Activated naive CD8-positive, alpha-beta T cell treated with anti-CD3 and anti-CD28 coated beads, Interleukin-2, amount 10 ng/mL, durations not matched to agents 7 days and 5 days (primary cell): ENCODE measurements around the gene GALNT12. TPM values are rescaled to one million over a fixed set of nuclear protein-coding genes. Genes with fewer than 3 reads are reported as not detected.
A peak's percentile ranks its signal among the peaks of the same experiment; 100 is the strongest.

Experiments used
- ATAC-seq: fragments of 150-1000 bp; cut with Tn5 transposase; one replicate; pipeline ENCODE4 v1.10.0; 2021; ENCODE audit warnings: low read depth, moderate library complexity
- POLR2A ChIA-PET: fragments of 350-600 bp; sonication (Branson Sonifier 250); formaldehyde crosslinking; loops from one replicate; lab custom pipeline; 2021; ENCODE audit warnings: antibody characterized with exemption; lab: Charles Lee
- DNase-seq: peaks from one replicate; pipeline ENCODE4 v3.0.0; 2021
- H3K27ac Mint-ChIP-seq: one replicate; pipeline ENCODE4 v1.8.0; 2022; ENCODE audit warnings: mild to moderate bottlenecking, mixed read lengths
- H3K27me3 Mint-ChIP-seq: one replicate; pipeline ENCODE4 v1.8.0; 2022; ENCODE audit warnings: mild to moderate bottlenecking, moderate library complexity, mixed read lengths
- H3K36me3 Mint-ChIP-seq: one replicate; pipeline ENCODE4 v1.8.0; 2021; ENCODE audit warnings: mild to moderate bottlenecking, mixed read lengths
- H3K4me1 Mint-ChIP-seq: one replicate; pipeline ENCODE4 v1.8.0; 2021; ENCODE audit warnings: mixed read lengths
- H3K4me3 Mint-ChIP-seq: one replicate; pipeline ENCODE4 v1.8.0; 2022; ENCODE audit warnings: mild to moderate bottlenecking, moderate library complexity, mixed read lengths
- H3K9me3 Mint-ChIP-seq: one replicate; pipeline ENCODE4 v1.8.0; 2021; ENCODE audit warnings: mixed read lengths
- total RNA-seq, 2 experiments: library from RNA; stranded (reverse); gene quantifications; one replicate each; pipeline ENCODE4 v1.2.3, GENCODE V29; 2021

The GALNT12 gene
- total RNA-seq, 2 experiments from 2014 or later, result 12.2 to 12.6 TPM

- Mint-ChIP-seq H3K4me3 (no peak overlapping the region), H3K27me3 (no peaks in the 10 kb centered on the region), H3K9me3 (no peaks in the 10 kb centered on the region), H3K27ac (no peak overlapping the region), H3K36me3 (no peaks in the 10 kb centered on the region), H3K4me1 (peaks cover 15% of the 10 kb centered on the region)
- no peak for ATAC-seq
- no peak for DNase-seq
- POLR2A ChIA-PET, result no interaction called here
Measured at GRCh38 chr9:98790134-98790841, 17.2 kb upstream of the GALNT12 start.

- H3K4me1 Mint-ChIP-seq, result peaks cover 20% of the 10 kb centered on the region
Measured at GRCh38 chr9:98790842-98791607, 16.4 kb upstream of the GALNT12 start.

GRCh38 chr9:98791608-98792490 is 15.6 kb upstream of the GALNT12 start:
- DNase-seq, result no peak
- no peak for ATAC-seq
- POLR2A ChIA-PET, result no interaction called here
- Mint-ChIP-seq H3K27ac (no peak overlapping the region), H3K36me3 (no peaks in the 10 kb centered on the region), H3K9me3 (no peaks in the 10 kb centered on the region), H3K4me1 (peaks cover 21% of the 10 kb centered on the region), H3K27me3 (peaks cover 5% of the 10 kb centered on the region), H3K4me3 (no peak overlapping the region)

More at GRCh38 chr9:98790842-98791607, 16.4 kb upstream of the GALNT12 start:
- Mint-ChIP-seq H3K27me3 (peaks cover 5% of the 10 kb centered on the region), H3K36me3 (no peaks in the 10 kb centered on the region), H3K27ac (no peak overlapping the region), H3K4me3 (no peak overlapping the region), H3K9me3 (no peaks in the 10 kb centered on the region)
- DNase-seq (peak; percentile 74), ATAC-seq (peak; percentile 67)
- POLR2A ChIA-PET, result no interaction called here

GRCh38 chr9:98793031-98793430 is 14.4 kb upstream of the GALNT12 start:
- peaks cover 11% of the 10 kb centered on the region for H3K27me3 Mint-ChIP-seq
- H3K4me3 Mint-ChIP-seq, result no peak overlapping the region
- no peak for DNase-seq
- H3K36me3 Mint-ChIP-seq, result peaks cover 1% of the 10 kb centered on the region
- H3K27ac Mint-ChIP-seq, result no peak overlapping the region
- peaks cover 26% of the 10 kb centered on the region for H3K4me1 Mint-ChIP-seq
- POLR2A ChIA-PET, result no interaction called here
- H3K9me3 Mint-ChIP-seq, result peaks cover 3% of the 10 kb centered on the region
- ATAC-seq, result no peak

GRCh38 chr9:98794802-98795201 is 12.7 kb upstream of the GALNT12 start:
- no peak for DNase-seq
- peaks cover 10% of the 10 kb centered on the region for H3K9me3 Mint-ChIP-seq
- H3K4me3 Mint-ChIP-seq, result peak overlapping the region; percentile 62
- H3K27me3 Mint-ChIP-seq, result peaks cover 12% of the 10 kb centered on the region
- no peak overlapping the region for H3K27ac Mint-ChIP-seq
- no peak for ATAC-seq
- H3K4me1 Mint-ChIP-seq, result peaks cover 26% of the 10 kb centered on the region
- H3K36me3 Mint-ChIP-seq, result peaks cover 4% of the 10 kb centered on the region
- POLR2A ChIA-PET, result no interaction called here

GRCh38 chr9:98795295-98795955 is 12.0 kb upstream of the GALNT12 start:
- peaks cover 4% of the 10 kb centered on the region for H3K36me3 Mint-ChIP-seq
- ATAC-seq, result no peak
- peaks cover 26% of the 10 kb centered on the region for H3K4me1 Mint-ChIP-seq
- POLR2A ChIA-PET, result no interaction called here
- no peak overlapping the region for H3K27ac Mint-ChIP-seq
- no peak for DNase-seq
- peaks cover 10% of the 10 kb centered on the region for H3K9me3 Mint-ChIP-seq
- H3K4me3 Mint-ChIP-seq, result peak overlapping the region; percentile 62
- H3K27me3 Mint-ChIP-seq, result peaks cover 12% of the 10 kb centered on the region

GRCh38 chr9:98795970-98796363 is 11.5 kb upstream of the GALNT12 start:
- peaks cover 25% of the 10 kb centered on the region for H3K4me1 Mint-ChIP-seq
- H3K4me3 Mint-ChIP-seq, result peak overlapping the region; percentile 62
- POLR2A ChIA-PET, result interaction anchor here (2.4 kb wide), 1 partner anchor 11 kb away, joined by 8 read pairs; the partner anchor contains the start of gene GALNT12
- no peak overlapping the region for H3K27ac Mint-ChIP-seq
- peaks cover 10% of the 10 kb centered on the region for H3K9me3 Mint-ChIP-seq
- H3K27me3 Mint-ChIP-seq, result peaks cover 12% of the 10 kb centered on the region
- peaks cover 4% of the 10 kb centered on the region for H3K36me3 Mint-ChIP-seq
- no peak for DNase-seq
- peak; percentile 15 for ATAC-seq

- ATAC-seq, result peak; percentile 91
- H3K9me3 Mint-ChIP-seq, result peaks cover 10% of the 10 kb centered on the region
- H3K36me3 Mint-ChIP-seq, result peaks cover 4% of the 10 kb centered on the region
- POLR2A ChIA-PET, result interaction anchor here (2.4 kb wide), 1 partner anchor 10 kb away, joined by 8 read pairs; the partner anchor contains the start of gene GALNT12
- H3K27me3 Mint-ChIP-seq, result peaks cover 12% of the 10 kb centered on the region
- peak; percentile 96 for DNase-seq
- peak within 1 kb of the TSS; percentile 88 for H3K4me3 Mint-ChIP-seq
- H3K27ac Mint-ChIP-seq, result peak within 1 kb of the TSS; percentile 79
- H3K4me1 Mint-ChIP-seq, result peaks cover 21% of the 10 kb centered on the region
Measured at GRCh38 chr9:98796364-98797101, 10.9 kb upstream of the GALNT12 start, which contains the start of gene ANKS6. Gene ANKS6 (minus strand): TSS chr9:98796555. CDS start chr9:98796491, 64 bp downstream.

GRCh38 chr9:98797491-98797890 is 10.0 kb upstream of the GALNT12 start:
- H3K27me3 Mint-ChIP-seq, result peaks cover 17% of the 10 kb centered on the region
- peak overlapping the region; percentile 56 for H3K4me3 Mint-ChIP-seq
- no peak for DNase-seq
- H3K27ac Mint-ChIP-seq, result no peak overlapping the region
- peaks cover 18% of the 10 kb centered on the region for H3K4me1 Mint-ChIP-seq
- no peak for ATAC-seq
- POLR2A ChIA-PET, result interaction anchor here (2.4 kb wide), 1 partner anchor 9 kb away, joined by 8 read pairs; the partner anchor contains the start of gene GALNT12
- H3K36me3 Mint-ChIP-seq, result peaks cover 4% of the 10 kb centered on the region
- H3K9me3 Mint-ChIP-seq, result peaks cover 10% of the 10 kb centered on the region

- Mint-ChIP-seq H3K4me3 (no peak overlapping the region), H3K4me1 (peaks cover 18% of the 10 kb centered on the region), H3K36me3 (peaks cover 4% of the 10 kb centered on the region), H3K27me3 (peaks cover 18% of the 10 kb centered on the region), H3K27ac (no peak overlapping the region), H3K9me3 (peaks cover 10% of the 10 kb centered on the region)
- POLR2A ChIA-PET, result interaction anchor here (2.4 kb wide), 1 partner anchor 8 kb away, joined by 8 read pairs; the partner anchor contains the start of gene GALNT12
- ATAC-seq (no peak), DNase-seq (no peak)
Measured at GRCh38 chr9:98798254-98798653, 9.2 kb upstream of the GALNT12 start.

GRCh38 chr9:98801561-98801960 is 5.9 kb upstream of the GALNT12 start:
- Mint-ChIP-seq H3K4me1 (peaks cover 6% of the 10 kb centered on the region), H3K4me3 (no peak overlapping the region), H3K36me3 (peaks cover 4% of the 10 kb centered on the region), H3K27ac (no peak overlapping the region), H3K27me3 (peaks cover 34% of the 10 kb centered on the region), H3K9me3 (peaks cover 10% of the 10 kb centered on the region)
- ATAC-seq (no peak), DNase-seq (no peak)
- POLR2A ChIA-PET, result no interaction called here

GRCh38 chr9:98801969-98802371 is 5.5 kb upstream of the GALNT12 start:
- POLR2A ChIA-PET, result no interaction called here

More at GRCh38 chr9:98801969-98802371, 5.5 kb upstream of the GALNT12 start:
- no peak overlapping the region for H3K27ac Mint-ChIP-seq
- H3K27me3 Mint-ChIP-seq, result peaks cover 36% of the 10 kb centered on the region
- no peak overlapping the region for H3K4me3 Mint-ChIP-seq
- H3K36me3 Mint-ChIP-seq, result peaks cover 4% of the 10 kb centered on the region
- peaks cover 10% of the 10 kb centered on the region for H3K9me3 Mint-ChIP-seq
- no peak for ATAC-seq
- H3K4me1 Mint-ChIP-seq, result peaks cover 7% of the 10 kb centered on the region
- no peak for DNase-seq
